Measurements from ENCODE around the gene TRIO.

The TRIO gene

GRCh38 chr5:14405267-14405666 lies 262.1 kb downstream of the TRIO start:
- Mint-ChIP-seq H3K36me3 (peaks cover 47 to 70% of the 10 kb centered on the region in 2 donors), H3K27ac (peak overlapping the region; percentile 39), H3K4me1 (peaks cover 0 to 9% of the 10 kb centered on the region in 2 donors), H3K4me3 (no peak overlapping the region), H3K9me3 (peaks cover 0 to 3% of the 10 kb centered on the region in 2 donors), H3K27me3 (no peaks in the 10 kb centered on the region)
- DNase-seq = no peak
- ATAC-seq (replicated peaks) = no peak

GRCh38 chr5:14405706-14406553 lies 262.8 kb downstream of the TRIO start:
- no peak for DNase-seq
- Mint-ChIP-seq H3K4me1 (peaks cover 0 to 9% of the 10 kb centered on the region in 2 donors), H3K9me3 (peaks cover 0 to 3% of the 10 kb centered on the region in 2 donors), H3K27ac (no peak overlapping the region), H3K36me3 (peaks cover 48 to 70% of the 10 kb centered on the region in 2 donors), H3K4me3 (no peak overlapping the region), H3K27me3 (no peaks in the 10 kb centered on the region)
- no peak for ATAC-seq (replicated peaks)

GRCh38 chr5:14406554-14406849 lies 263.4 kb downstream of the TRIO start:
- Mint-ChIP-seq H3K4me3 (no peak overlapping the region), H3K9me3 (peaks cover 0 to 3% of the 10 kb centered on the region in 2 donors), H3K36me3 (peaks cover 45 to 68% of the 10 kb centered on the region in 2 donors), H3K27ac (no peak overlapping the region), H3K4me1 (peaks cover 0 to 9% of the 10 kb centered on the region in 2 donors), H3K27me3 (no peaks in the 10 kb centered on the region)
- DNase-seq = no peak
- no peak for ATAC-seq (replicated peaks)

- ATAC-seq (replicated peaks) (no peak), DNase-seq (no peak)
- no peak overlapping the region for H3K27ac Mint-ChIP-seq
- no peak overlapping the region for H3K4me3 Mint-ChIP-seq
- H3K36me3 Mint-ChIP-seq = peaks cover 44 to 69% of the 10 kb centered on the region in 2 donors
- H3K9me3 Mint-ChIP-seq = peaks cover 0 to 3% of the 10 kb centered on the region in 2 donors
- H3K27me3 Mint-ChIP-seq = no peaks in the 10 kb centered on the region
- H3K4me1 Mint-ChIP-seq = peaks cover 0 to 9% of the 10 kb centered on the region in 2 donors
These were observed 263.9 kb downstream of the TRIO start for GRCh38 chr5:14407051-14407450.

- Mint-ChIP-seq H3K27me3 (no peaks in the 10 kb centered on the region), H3K4me1 (peaks cover 0 to 3% of the 10 kb centered on the region in 2 donors), H3K9me3 (peaks cover 0 to under 1% of the 10 kb centered on the region in 2 donors), H3K4me3 (no peak overlapping the region), H3K27ac (no peak overlapping the region), H3K36me3 (peaks cover 37 to 68% of the 10 kb centered on the region in 2 donors)
- DNase-seq (no peak), ATAC-seq (replicated peaks) (no peak)
These were observed 264.6 kb downstream of the TRIO start for GRCh38 chr5:14407746-14408175.

GRCh38 chr5:14408969-14409586 lies 265.9 kb downstream of the TRIO start:
- H3K27me3 Mint-ChIP-seq = no peaks in the 10 kb centered on the region
- peaks cover 42 to 72% of the 10 kb centered on the region in 2 donors for H3K36me3 Mint-ChIP-seq
- ATAC-seq (replicated peaks) (peak in 1 of 2 donors; percentile 41), DNase-seq (no peak)
- H3K4me3 Mint-ChIP-seq = no peak overlapping the region
- H3K27ac Mint-ChIP-seq = peak overlapping the region; percentile 73
- peaks cover 0 to 4% of the 10 kb centered on the region in 2 donors for H3K4me1 Mint-ChIP-seq
- H3K9me3 Mint-ChIP-seq = no peaks in the 10 kb centered on the region

- H3K27me3 Mint-ChIP-seq = no peaks in the 10 kb centered on the region
- ATAC-seq (replicated peaks) = no peak
- DNase-seq = no peak
- no peaks in the 10 kb centered on the region for H3K9me3 Mint-ChIP-seq
- H3K36me3 Mint-ChIP-seq = peaks cover 39 to 72% of the 10 kb centered on the region in 2 donors
- no peak overlapping the region for H3K27ac Mint-ChIP-seq
- H3K4me1 Mint-ChIP-seq = peaks cover 0 to 9% of the 10 kb centered on the region in 2 donors
- no peak overlapping the region for H3K4me3 Mint-ChIP-seq
These were observed 266.9 kb downstream of the TRIO start for GRCh38 chr5:14410068-14410393.

GRCh38 chr5:14410394-14411201 lies 267.5 kb downstream of the TRIO start:
- Mint-ChIP-seq H3K27me3 (no peaks in the 10 kb centered on the region), H3K27ac (peak overlapping the region; percentile 75), H3K36me3 (peaks cover 40 to 73% of the 10 kb centered on the region in 2 donors), H3K9me3 (no peaks in the 10 kb centered on the region), H3K4me3 (peak overlapping the region in 1 of 2 donors; percentile 1), H3K4me1 (peaks cover 0 to 14% of the 10 kb centered on the region in 2 donors)
- no peak for ATAC-seq (replicated peaks)
- DNase-seq = no peak

- Mint-ChIP-seq H3K4me3 (no peak overlapping the region), H3K27ac (no peak overlapping the region), H3K27me3 (no peaks in the 10 kb centered on the region), H3K9me3 (no peaks in the 10 kb centered on the region), H3K36me3 (peaks cover 40 to 76% of the 10 kb centered on the region in 2 donors), H3K4me1 (peaks cover 0 to 14% of the 10 kb centered on the region in 2 donors)
- no peak for ATAC-seq (replicated peaks)
- no peak for DNase-seq
These were observed 268.1 kb downstream of the TRIO start for GRCh38 chr5:14411216-14411615.

- Mint-ChIP-seq H3K9me3 (no peaks in the 10 kb centered on the region), H3K4me1 (peaks cover 0 to 14% of the 10 kb centered on the region in 2 donors), H3K27me3 (no peaks in the 10 kb centered on the region), H3K27ac (peak overlapping the region; percentile 47), H3K4me3 (no peak overlapping the region), H3K36me3 (peaks cover 37 to 74% of the 10 kb centered on the region in 2 donors)
- peak in 1 of 2 donors; percentile 41 for ATAC-seq (replicated peaks)
- DNase-seq = no peak
These were observed 270.2 kb downstream of the TRIO start for GRCh38 chr5:14413331-14413750.

- H3K9me3 Mint-ChIP-seq = no peaks in the 10 kb centered on the region
- H3K36me3 Mint-ChIP-seq = peaks cover 42 to 79% of the 10 kb centered on the region in 2 donors
- no peak for DNase-seq
- H3K27ac Mint-ChIP-seq = peak overlapping the region; percentile 17
- H3K4me1 Mint-ChIP-seq = peaks cover 0 to 14% of the 10 kb centered on the region in 2 donors
- ATAC-seq (replicated peaks) = no peak
- no peak overlapping the region for H3K4me3 Mint-ChIP-seq
- H3K27me3 Mint-ChIP-seq = no peaks in the 10 kb centered on the region
These were observed 270.9 kb downstream of the TRIO start for GRCh38 chr5:14414007-14414406.

GRCh38 chr5:14414656-14415023 lies 271.5 kb downstream of the TRIO start:
- DNase-seq = no peak
- no peak overlapping the region for H3K27ac Mint-ChIP-seq
- ATAC-seq (replicated peaks) = peak in 1 of 2 donors; percentile 5

GRCh38 chr5:14415024-14415697 lies 272.0 kb downstream of the TRIO start:
- Mint-ChIP-seq H3K9me3 (no peaks in the 10 kb centered on the region), H3K4me1 (peaks cover 0 to 14% of the 10 kb centered on the region in 2 donors), H3K36me3 (peaks cover 40 to 75% of the 10 kb centered on the region in 2 donors), H3K27me3 (no peaks in the 10 kb centered on the region), H3K4me3 (no peak overlapping the region), H3K27ac (peak overlapping the region; percentile 70)
- peak; percentile 38 to 74 for ATAC-seq (replicated peaks)
- no peak for DNase-seq

More at GRCh38 chr5:14414656-14415023, 271.5 kb downstream of the TRIO start:
- Mint-ChIP-seq H3K9me3 (no peaks in the 10 kb centered on the region), H3K4me3 (no peak overlapping the region), H3K4me1 (peaks cover 0 to 14% of the 10 kb centered on the region in 2 donors), H3K27me3 (no peaks in the 10 kb centered on the region), H3K36me3 (peaks cover 39 to 75% of the 10 kb centered on the region in 2 donors)

- DNase-seq (no peak), ATAC-seq (replicated peaks) (no peak)
- no peak overlapping the region for H3K27ac Mint-ChIP-seq
- no peaks in the 10 kb centered on the region for H3K27me3 Mint-ChIP-seq
- H3K9me3 Mint-ChIP-seq = no peaks in the 10 kb centered on the region
- peaks cover 0 to 14% of the 10 kb centered on the region in 2 donors for H3K4me1 Mint-ChIP-seq
- H3K36me3 Mint-ChIP-seq = peaks cover 36 to 72% of the 10 kb centered on the region in 2 donors
- no peak overlapping the region for H3K4me3 Mint-ChIP-seq
These were observed 272.5 kb downstream of the TRIO start for GRCh38 chr5:14415698-14416074.

Measured in stimulated activated naive B cell treated with anti-CD40 and anti-IgM and Interleukin-4, amounts not matched to agents 10 μg/mL and 1 μg/mL and 100 μg/mL, for 72 hours (primary cell).